Measurements from ENCODE around the gene MIER2.

DNA sequence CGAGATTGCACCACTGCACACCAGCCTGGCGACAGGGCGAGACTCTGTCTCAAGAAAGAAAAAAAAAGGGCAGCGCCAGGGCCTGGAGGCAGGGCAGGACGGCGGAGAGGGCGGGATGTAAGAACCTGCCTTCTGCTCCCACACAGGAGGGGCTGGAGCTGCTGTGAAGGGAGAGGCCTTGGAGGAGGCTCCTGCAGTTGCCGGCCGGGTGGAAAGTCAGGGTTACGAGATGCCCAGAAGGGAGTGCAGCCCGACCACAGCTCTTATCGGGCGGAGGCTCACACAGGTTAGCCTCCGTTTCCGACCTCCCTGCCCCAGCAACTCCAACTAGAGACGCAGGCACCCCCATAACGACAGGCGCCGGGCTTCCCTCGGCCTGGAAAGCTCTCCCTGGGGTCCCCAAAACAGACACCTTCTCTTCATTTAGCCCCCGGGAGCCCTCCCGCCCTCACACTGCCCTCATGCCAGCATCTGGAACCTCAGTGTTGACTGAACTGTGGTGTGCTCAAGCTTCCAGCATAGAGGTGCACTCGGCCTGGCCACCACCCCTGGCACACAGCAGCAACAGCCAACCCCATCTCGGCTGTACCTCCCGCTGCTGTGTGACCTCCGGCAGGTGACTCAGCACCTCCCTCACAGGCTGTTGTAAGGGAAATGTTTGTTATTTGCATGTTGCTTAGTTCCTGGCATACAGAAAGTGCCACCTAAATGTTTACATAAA lies 54.8 kb downstream of the MIER2 start:
- TF ChIP-seq, protein P1, sequence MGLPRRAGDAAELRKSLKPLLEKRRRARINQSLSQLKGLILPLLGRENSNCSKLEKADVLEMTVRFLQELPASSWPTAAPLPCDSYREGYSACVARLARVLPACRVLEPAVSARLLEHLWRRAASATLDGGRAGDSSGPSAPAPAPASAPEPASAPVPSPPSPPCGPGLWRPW (IDR thresholded peaks at IDR 0.05) = no peak
- TF ChIP-seq, protein P2, sequence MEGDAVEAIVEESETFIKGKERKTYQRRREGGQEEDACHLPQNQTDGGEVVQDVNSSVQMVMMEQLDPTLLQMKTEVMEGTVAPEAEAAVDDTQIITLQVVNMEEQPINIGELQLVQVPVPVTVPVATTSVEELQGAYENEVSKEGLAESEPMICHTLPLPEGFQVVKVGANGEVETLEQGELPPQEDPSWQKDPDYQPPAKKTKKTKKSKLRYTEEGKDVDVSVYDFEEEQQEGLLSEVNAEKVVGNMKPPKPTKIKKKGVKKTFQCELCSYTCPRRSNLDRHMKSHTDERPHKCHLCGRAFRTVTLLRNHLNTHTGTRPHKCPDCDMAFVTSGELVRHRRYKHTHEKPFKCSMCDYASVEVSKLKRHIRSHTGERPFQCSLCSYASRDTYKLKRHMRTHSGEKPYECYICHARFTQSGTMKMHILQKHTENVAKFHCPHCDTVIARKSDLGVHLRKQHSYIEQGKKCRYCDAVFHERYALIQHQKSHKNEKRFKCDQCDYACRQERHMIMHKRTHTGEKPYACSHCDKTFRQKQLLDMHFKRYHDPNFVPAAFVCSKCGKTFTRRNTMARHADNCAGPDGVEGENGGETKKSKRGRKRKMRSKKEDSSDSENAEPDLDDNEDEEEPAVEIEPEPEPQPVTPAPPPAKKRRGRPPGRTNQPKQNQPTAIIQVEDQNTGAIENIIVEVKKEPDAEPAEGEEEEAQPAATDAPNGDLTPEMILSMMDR (IDR thresholded peaks at IDR 0.05) = no peak
- TF ChIP-seq, protein P3, sequence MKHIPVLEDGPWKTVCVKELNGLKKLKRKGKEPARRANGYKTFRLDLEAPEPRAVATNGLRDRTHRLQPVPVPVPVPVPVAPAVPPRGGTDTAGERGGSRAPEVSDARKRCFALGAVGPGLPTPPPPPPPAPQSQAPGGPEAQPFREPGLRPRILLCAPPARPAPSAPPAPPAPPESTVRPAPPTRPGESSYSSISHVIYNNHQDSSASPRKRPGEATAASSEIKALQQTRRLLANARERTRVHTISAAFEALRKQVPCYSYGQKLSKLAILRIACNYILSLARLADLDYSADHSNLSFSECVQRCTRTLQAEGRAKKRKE (CRISPR knock-in tag; IDR thresholded peaks at IDR 0.05; ENCODE audit: low read depth) = no peak
- TF ChIP-seq MYC (IDR thresholded peaks at IDR 0.05; ENCODE audit: borderline replicate concordance, low read length) = no peak
- TF ChIP-seq POLR2A (IDR thresholded peaks at IDR 0.05; ENCODE audit: low read length) = no peak

Data from A549 (cell line).